ENCODE measurements around the gene PIP5K1B. TPM values are rescaled to one million over a fixed set of nuclear protein-coding genes. Genes with fewer than 3 reads are reported as not detected.

PIP5K1B gene
- total RNA-seq, 1 experiment from 2014 or later = 2.5 TPM

DNA sequence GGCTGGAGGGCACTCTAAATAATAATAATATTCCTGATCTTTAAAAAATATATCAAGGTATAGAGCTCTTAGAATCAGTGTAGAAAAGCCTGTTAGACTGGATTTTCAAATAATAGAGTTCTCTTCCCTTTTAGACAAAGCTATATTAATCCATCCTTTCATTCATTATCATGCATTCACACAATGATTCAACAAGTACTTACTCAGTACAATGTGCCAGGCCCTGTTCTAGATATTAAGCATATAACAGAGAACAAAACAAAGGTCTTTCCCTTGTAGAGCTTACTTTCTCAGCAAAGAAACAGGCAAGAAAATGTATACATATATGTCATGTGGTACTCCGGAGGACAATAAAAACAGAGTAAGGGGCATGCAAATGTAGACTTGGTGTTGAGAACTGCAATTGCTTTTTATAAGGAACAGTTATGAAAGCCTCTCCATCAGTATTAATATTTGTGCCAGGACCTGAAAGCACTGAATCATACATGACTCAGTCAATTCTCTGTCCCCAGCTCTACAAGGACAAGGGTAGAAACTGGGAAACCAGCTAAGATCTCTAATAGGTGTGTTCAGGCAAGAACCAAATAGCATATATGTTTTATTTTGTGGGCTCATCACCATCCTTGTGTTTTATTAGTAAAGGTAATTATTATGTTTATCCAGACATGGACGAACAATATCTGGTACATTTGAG is 72.2 kb downstream of the PIP5K1B start:
- Histone ChIP-seq H3K4me1 (ENCODE audit: insufficient read depth, low read length) (peaks cover 2% of the 10 kb centered on the region; the same call in 1 of the 2 replicates), H2BK120ac (ENCODE audit: low read depth, low read length, poor library complexity, severe bottlenecking) (no peak overlapping the region), H2BK15ac (ENCODE audit: low read depth, low read length) (no peak overlapping the region), H4K8ac (replicated peaks; ENCODE audit: insufficient read length, low read depth, low read length) (no peak overlapping the region), H3K4ac (ENCODE audit: low read depth, low read length) (no peak overlapping the region), H3K23me2 (ENCODE audit: insufficient read length, low read depth, low read length, poor library complexity, severe bottlenecking) (peaks cover 7% of the 10 kb centered on the region), H3T11ph (ENCODE audit: low read length) (no peak overlapping the region), H2BK20ac (ENCODE audit: low read depth, low read length, poor library complexity, severe bottlenecking) (no peak overlapping the region), H3K14ac (ENCODE audit: insufficient read depth, low read length) (no peak overlapping the region), H2BK5ac (ENCODE audit: insufficient read length, low read length) (no peak overlapping the region), H2AK5ac (ENCODE audit: insufficient read length, low read length) (no peak overlapping the region), H3K9ac (ENCODE audit: extremely low read depth, insufficient read length, low read length) (no peak overlapping the region), H3K79me2 (ENCODE audit: insufficient read depth, low read length) (peaks cover 4% of the 10 kb centered on the region; the same call in 1 of the 2 replicates), H3K27ac (ENCODE audit: insufficient read length, low read depth, low read length) (no peak overlapping the region), H3K9me3 (ENCODE audit: control insufficient read depth, low read depth, low read length) (no peaks in the 10 kb centered on the region), H4K91ac (ENCODE audit: insufficient read length, low read depth, low read length) (no peak overlapping the region), H3K79me1 (ENCODE audit: insufficient read depth, low read depth, low read length, poor library complexity, severe bottlenecking) (no peaks in the 10 kb centered on the region), H3K18ac (ENCODE audit: insufficient read length, low read depth, low read length) (no peak overlapping the region), H2AFZ (ENCODE audit: low read length) (no peak overlapping the region), H3K27me3 (ENCODE audit: insufficient read depth, low read length) (no peaks in the 10 kb centered on the region), H3K4me2 (ENCODE audit: insufficient read depth, insufficient read length, low read length) (no peak overlapping the region), H2BK12ac (ENCODE audit: insufficient read length, low read depth, low read length) (no peak overlapping the region), H3K56ac (ENCODE audit: insufficient read length, low read depth, low read length) (no peak overlapping the region), H4K5ac (ENCODE audit: insufficient read length, low read depth, low read length) (no peak overlapping the region), H4K20me1 (ENCODE audit: control insufficient read depth, insufficient read depth, insufficient read length) (no peaks in the 10 kb centered on the region), H3K23ac (ENCODE audit: insufficient read length, low read depth, low read length) (no peak overlapping the region)
- peaks cover 2% of the 10 kb centered on the region; the same call in 1 of the 2 replicates for H3K27me3 Mint-ChIP-seq (ENCODE audit: low read depth)
- no peaks in the 10 kb centered on the region for H3K9me3 Mint-ChIP-seq
- peaks cover 6% of the 10 kb centered on the region in 2 experiments for H3K4me1 Mint-ChIP-seq
- no peak for DNase-seq
- H3K36me3 Mint-ChIP-seq (ENCODE audit: insufficient read depth in 1 of 3, low read depth in 3 of 3) = no peaks in the 10 kb centered on the region
- H3K27ac Mint-ChIP-seq = no peak overlapping the region
- H3K4me3 Mint-ChIP-seq = no peak overlapping the region
- TF ChIP-seq, protein P1, sequence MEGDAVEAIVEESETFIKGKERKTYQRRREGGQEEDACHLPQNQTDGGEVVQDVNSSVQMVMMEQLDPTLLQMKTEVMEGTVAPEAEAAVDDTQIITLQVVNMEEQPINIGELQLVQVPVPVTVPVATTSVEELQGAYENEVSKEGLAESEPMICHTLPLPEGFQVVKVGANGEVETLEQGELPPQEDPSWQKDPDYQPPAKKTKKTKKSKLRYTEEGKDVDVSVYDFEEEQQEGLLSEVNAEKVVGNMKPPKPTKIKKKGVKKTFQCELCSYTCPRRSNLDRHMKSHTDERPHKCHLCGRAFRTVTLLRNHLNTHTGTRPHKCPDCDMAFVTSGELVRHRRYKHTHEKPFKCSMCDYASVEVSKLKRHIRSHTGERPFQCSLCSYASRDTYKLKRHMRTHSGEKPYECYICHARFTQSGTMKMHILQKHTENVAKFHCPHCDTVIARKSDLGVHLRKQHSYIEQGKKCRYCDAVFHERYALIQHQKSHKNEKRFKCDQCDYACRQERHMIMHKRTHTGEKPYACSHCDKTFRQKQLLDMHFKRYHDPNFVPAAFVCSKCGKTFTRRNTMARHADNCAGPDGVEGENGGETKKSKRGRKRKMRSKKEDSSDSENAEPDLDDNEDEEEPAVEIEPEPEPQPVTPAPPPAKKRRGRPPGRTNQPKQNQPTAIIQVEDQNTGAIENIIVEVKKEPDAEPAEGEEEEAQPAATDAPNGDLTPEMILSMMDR (conservative IDR thresholded peaks at IDR 0.05) = no peak
- no CpG with 5 or more reads among the region's 2 CpGs for WGBS (ENCODE audit: extremely low coverage, insufficient read length, low lambda C conversion rate)
